Osteocyte (in vitro differentiated cells): Measurements from ENCODE around the gene CERS3. TPM values are rescaled to one million over a fixed set of nuclear protein-coding genes. Genes with fewer than 3 reads are reported as not detected.

Experiments used
- DNase-seq: peaks from one replicate; pipeline ENCODE4 v3.0.0; 2021; ENCODE audit warnings: mixed read lengths; ENCODE audit not compliant: unreplicated experiment; ENCODE audit errors: extremely low spot score
- H3K27ac Mint-ChIP-seq: one replicate; pipeline ENCODE4 v1.8.0; 2021; ENCODE audit warnings: mild to moderate bottlenecking, mixed read lengths; ENCODE audit not compliant: unreplicated experiment
- H3K27me3 Mint-ChIP-seq: one replicate; pipeline ENCODE4 v1.8.0; 2021; ENCODE audit warnings: mixed read lengths; ENCODE audit not compliant: unreplicated experiment
- H3K36me3 Mint-ChIP-seq: one replicate; pipeline ENCODE4 v1.8.0; 2021; ENCODE audit warnings: mixed read lengths; ENCODE audit not compliant: unreplicated experiment
- H3K4me1 Mint-ChIP-seq: one replicate; pipeline ENCODE4 v1.8.0; 2021; ENCODE audit warnings: mixed read lengths; ENCODE audit not compliant: unreplicated experiment
- H3K4me3 Mint-ChIP-seq: one replicate; pipeline ENCODE4 v1.8.0; 2021; ENCODE audit warnings: mild to moderate bottlenecking, moderate library complexity, mixed read lengths; ENCODE audit not compliant: unreplicated experiment
- H3K9me3 Mint-ChIP-seq: one replicate; pipeline ENCODE4 v1.8.0; 2021; ENCODE audit warnings: mixed read lengths; ENCODE audit not compliant: unreplicated experiment
- CTCF ChIP-seq: fragments of 200-600 bp; sonication (generic); IDR thresholded peaks from 2 replicates; pipeline ENCODE4 v1.5.0; 2021; ENCODE audit warnings: antibody characterized with exemption, mild to moderate bottlenecking, moderate library complexity
- total RNA-seq: library from RNA; stranded (reverse); gene quantifications from 2 replicates; pipeline ENCODE4 v1.2.1, GENCODE V29; 2021

The CERS3 gene
- total RNA-seq, 1 donor from 2014 or later, result not detected

- H3K27ac Mint-ChIP-seq, result no peak overlapping the region
- no peak for DNase-seq
- no peak overlapping the region for H3K4me3 Mint-ChIP-seq
- no peak for TF ChIP-seq CTCF
- no peaks in the 10 kb centered on the region for H3K27me3 Mint-ChIP-seq
- no peaks in the 10 kb centered on the region for H3K9me3 Mint-ChIP-seq
- no peaks in the 10 kb centered on the region for H3K36me3 Mint-ChIP-seq
- no peaks in the 10 kb centered on the region for H3K4me1 Mint-ChIP-seq
Measured at GRCh38 chr15:100434038-100434437, 94.7 kb downstream of the CERS3 start.

GRCh38 chr15:100433304-100433703 lies 95.4 kb downstream of the CERS3 start:
- no peak for TF ChIP-seq CTCF
- no peaks in the 10 kb centered on the region for H3K9me3 Mint-ChIP-seq
- DNase-seq, result no peak
- H3K36me3 Mint-ChIP-seq, result no peaks in the 10 kb centered on the region
- no peaks in the 10 kb centered on the region for H3K4me1 Mint-ChIP-seq
- H3K27ac Mint-ChIP-seq, result no peak overlapping the region
- H3K4me3 Mint-ChIP-seq, result no peak overlapping the region
- no peaks in the 10 kb centered on the region for H3K27me3 Mint-ChIP-seq

GRCh38 chr15:100430411-100430810 lies 98.3 kb downstream of the CERS3 start:
- H3K9me3 Mint-ChIP-seq, result peaks cover 2% of the 10 kb centered on the region

GRCh38 chr15:100429116-100429728 lies 99.5 kb downstream of the CERS3 start:
- H3K9me3 Mint-ChIP-seq, result peaks cover 12% of the 10 kb centered on the region
- H3K4me3 Mint-ChIP-seq, result no peak overlapping the region
- DNase-seq, result no peak
- H3K27me3 Mint-ChIP-seq, result no peaks in the 10 kb centered on the region
- no peaks in the 10 kb centered on the region for H3K4me1 Mint-ChIP-seq
- no peak for TF ChIP-seq CTCF
- no peaks in the 10 kb centered on the region for H3K36me3 Mint-ChIP-seq
- H3K27ac Mint-ChIP-seq, result no peak overlapping the region

More at GRCh38 chr15:100430411-100430810, 98.3 kb downstream of the CERS3 start:
- H3K4me1 Mint-ChIP-seq, result no peaks in the 10 kb centered on the region
- H3K36me3 Mint-ChIP-seq, result no peaks in the 10 kb centered on the region
- no peak for DNase-seq
- no peak overlapping the region for H3K4me3 Mint-ChIP-seq
- H3K27me3 Mint-ChIP-seq, result no peaks in the 10 kb centered on the region
- no peak overlapping the region for H3K27ac Mint-ChIP-seq
- TF ChIP-seq CTCF, result no peak

GRCh38 chr15:100426937-100427336 lies 101.8 kb downstream of the CERS3 start:
- H3K4me3 Mint-ChIP-seq, result no peak overlapping the region
- H3K27ac Mint-ChIP-seq, result no peak overlapping the region
- H3K9me3 Mint-ChIP-seq, result peaks cover 17% of the 10 kb centered on the region
- no peak for TF ChIP-seq CTCF
- no peaks in the 10 kb centered on the region for H3K36me3 Mint-ChIP-seq
- no peaks in the 10 kb centered on the region for H3K27me3 Mint-ChIP-seq
- DNase-seq, result no peak
- no peaks in the 10 kb centered on the region for H3K4me1 Mint-ChIP-seq
